Measurements from ENCODE around the gene LMBRD2. TPM values are rescaled to one million over a fixed set of nuclear protein-coding genes. Genes with fewer than 3 reads are reported as not detected.

Gene LMBRD2
- polyA plus RNA-seq, 1 of the 3 experiments (the other 2 are of a cell fraction), result 1.6 TPM

DNA sequence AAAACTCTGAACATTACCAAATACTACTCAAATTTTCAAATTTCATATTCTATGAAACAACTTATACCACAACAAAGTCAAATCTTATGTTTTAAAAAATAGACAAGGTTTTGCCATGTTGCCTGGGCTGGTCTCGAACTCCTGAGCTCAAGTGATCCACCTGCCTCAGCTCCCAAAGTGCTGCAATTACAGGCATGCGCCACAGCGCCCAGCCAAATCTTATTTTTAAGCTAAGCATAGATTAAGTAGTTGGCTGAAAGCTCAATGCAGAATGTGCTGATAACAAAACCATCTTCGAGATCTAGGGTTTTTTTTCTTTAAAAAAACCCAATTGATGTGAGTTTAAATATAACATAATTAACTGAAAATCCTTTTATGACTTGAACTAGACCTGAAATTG lies 6.4 kb downstream of the LMBRD2 start:
- no peak overlapping the region for H2AFZ ChIP-seq (ENCODE audit: low read depth)
- H3K79me2 ChIP-seq (ENCODE audit: insufficient read depth), result peaks cover 9% of the 10 kb centered on the region
- WGBS (ENCODE audit: low lambda C conversion rate), result 95% methylated on average over 4 of the region's 4 CpGs
- H3F3A ChIP-seq (replicated peaks; ENCODE audit: insufficient read depth), result peaks cover 16% of the 10 kb centered on the region
- no peak overlapping the region for H3K27ac ChIP-seq (ENCODE audit: low read depth in 2 of 2, low read length in 1 of 2)
- H3K9me3 ChIP-seq, result no peaks in the 10 kb centered on the region
- no peaks in the 10 kb centered on the region for H3K27me3 ChIP-seq (ENCODE audit: insufficient read depth)
- H3K36me3 ChIP-seq (replicated peaks in 1 of 2; ENCODE audit: control insufficient read depth in 1 of 2, insufficient read depth in 2 of 2, low read length in 1 of 2), result peaks cover 16 to 21% of the 10 kb centered on the region in 2 experiments
- ChIA-PET POLR2A (no interaction called here), CTCF (no interaction called here)
- TF ChIP-seq GABPA (IDR thresholded peaks at IDR 0.05; ENCODE audit: low read depth), result no peak
- no peak for TF ChIP-seq FOXJ3 (CRISPR knock-in tag; IDR thresholded peaks at IDR 0.05)
- no peak for TF ChIP-seq JUND (IDR thresholded peaks at IDR 0.05)
- TF ChIP-seq EP300 (IDR thresholded peaks at IDR 0.05; ENCODE audit: borderline replicate concordance in 1 of 2, low read depth in 1 of 2, low read length in 1 of 2), result no peak
- no peak for TF ChIP-seq TAF1 (IDR thresholded peaks at IDR 0.05; ENCODE audit: borderline replicate concordance, low read depth, low read length)
- no peak for TF ChIP-seq FOSL2 (IDR thresholded peaks at IDR 0.05; ENCODE audit: borderline replicate concordance, low read depth)
- TF ChIP-seq MEF2A (IDR thresholded peaks at IDR 0.05; ENCODE audit: borderline replicate concordance, low read depth), result no peak
- TF ChIP-seq, protein P1, sequence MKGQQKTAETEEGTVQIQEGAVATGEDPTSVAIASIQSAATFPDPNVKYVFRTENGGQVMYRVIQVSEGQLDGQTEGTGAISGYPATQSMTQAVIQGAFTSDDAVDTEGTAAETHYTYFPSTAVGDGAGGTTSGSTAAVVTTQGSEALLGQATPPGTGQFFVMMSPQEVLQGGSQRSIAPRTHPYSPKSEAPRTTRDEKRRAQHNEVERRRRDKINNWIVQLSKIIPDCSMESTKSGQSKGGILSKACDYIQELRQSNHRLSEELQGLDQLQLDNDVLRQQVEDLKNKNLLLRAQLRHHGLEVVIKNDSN (IDR thresholded peaks at IDR 0.05; ENCODE audit: borderline replicate concordance, low read depth), result no peak
- no peak for TF ChIP-seq CHD2 (IDR thresholded peaks at IDR 0.05; ENCODE audit: low read length, partially characterized antibody)
- TF ChIP-seq RCOR1 (IDR thresholded peaks at IDR 0.05; ENCODE audit: low read length), result no peak
- TF ChIP-seq TCF12 (IDR thresholded peaks at IDR 0.05), result no peak
- no peak overlapping the region for H3K9ac ChIP-seq
- H3K9me2 ChIP-seq, result no peaks in the 10 kb centered on the region
- no peak overlapping the region for H3K4me2 ChIP-seq
- DNase-seq, result no peak
- H4K20me1 ChIP-seq (ENCODE audit: insufficient read depth), result no peaks in the 10 kb centered on the region
- H3K4me1 ChIP-seq (ENCODE audit: control insufficient read depth in 1 of 2, insufficient read depth in 2 of 2, low read depth in 1 of 2, low read length in 1 of 2), result peaks cover 1 to 17% of the 10 kb centered on the region in 2 experiments; a peak in 2 of 4 replicates
- H3K4me3 ChIP-seq (ENCODE audit: low read depth in 2 of 2, low read length in 1 of 2), result no peak overlapping the region

DNA sequence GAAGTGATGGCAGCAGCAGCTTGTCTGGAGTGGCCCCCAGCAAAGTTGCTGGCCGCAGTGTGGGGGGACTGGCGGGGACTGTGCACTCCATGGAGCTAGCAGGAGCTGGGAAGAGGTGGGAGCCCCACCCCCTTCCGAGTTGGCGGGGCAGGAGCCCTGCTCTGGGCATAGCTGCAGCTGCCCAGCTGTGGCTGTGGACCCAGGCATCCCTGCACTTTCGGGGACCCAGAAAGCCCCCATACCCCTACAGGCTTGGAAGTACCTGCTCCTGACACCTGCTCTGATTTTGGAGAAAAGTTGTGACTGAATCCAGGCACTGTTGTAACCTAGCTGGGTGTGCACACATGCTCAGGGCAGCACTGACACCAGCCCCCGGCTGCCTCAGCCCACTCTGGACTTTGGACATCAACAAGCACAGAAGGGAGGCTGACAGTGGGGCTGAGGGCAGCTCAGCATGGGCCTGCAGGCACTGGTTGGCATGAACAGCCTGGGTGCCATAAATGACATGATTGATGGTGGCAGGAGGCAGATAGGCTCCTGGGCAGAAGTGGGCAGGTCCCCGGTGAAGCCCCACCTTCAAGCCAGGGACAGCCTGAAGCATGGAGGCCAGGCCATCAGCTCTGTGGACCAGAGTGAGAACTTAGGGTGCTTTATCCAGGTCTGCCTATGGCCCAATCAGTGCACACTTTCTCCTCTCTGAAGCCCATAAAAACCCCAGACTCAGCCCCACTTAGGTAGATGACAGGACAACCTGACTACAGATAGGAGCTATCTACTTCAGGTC lies 12.6 kb downstream of the LMBRD2 start:
- WGBS (ENCODE audit: low lambda C conversion rate), result 93% methylated on average over 4 of the region's 7 CpGs
- H3K27me3 ChIP-seq (ENCODE audit: insufficient read depth), result no peaks in the 10 kb centered on the region
- POLR2A ChIA-PET, result no interaction called here
- no peak overlapping the region for H3K4me3 ChIP-seq (ENCODE audit: low read depth in 2 of 2, low read length in 1 of 2)
- CTCF ChIA-PET, result interaction anchor here (0.9 kb wide), 1 partner anchor 13 kb away, joined by 3 read pairs; no protein-coding TSS in a partner anchor
- no peaks in the 10 kb centered on the region for H3K9me3 ChIP-seq
- no peak overlapping the region for H3K4me2 ChIP-seq
- H3K27ac ChIP-seq (ENCODE audit: low read depth in 2 of 2, low read length in 1 of 2), result no peak overlapping the region
- no peaks in the 10 kb centered on the region for H3K4me1 ChIP-seq (ENCODE audit: control insufficient read depth in 1 of 2, insufficient read depth in 2 of 2, low read depth in 1 of 2, low read length in 1 of 2)
- DNase-seq, result no peak
- H4K20me1 ChIP-seq (ENCODE audit: insufficient read depth), result no peaks in the 10 kb centered on the region
- H3K9me2 ChIP-seq, result no peaks in the 10 kb centered on the region
- no peaks in the 10 kb centered on the region for H3K79me2 ChIP-seq (ENCODE audit: insufficient read depth)
- H2AFZ ChIP-seq (ENCODE audit: low read depth), result no peak overlapping the region
- H3K36me3 ChIP-seq (replicated peaks in 1 of 2; ENCODE audit: control insufficient read depth in 1 of 2, insufficient read depth in 2 of 2, low read length in 1 of 2), result peaks cover 20 to 31% of the 10 kb centered on the region in 2 experiments
- TF ChIP-seq RCOR1 (IDR thresholded peaks at IDR 0.05; ENCODE audit: low read length), result no peak
- no peak for TF ChIP-seq SIN3A (IDR thresholded peaks at IDR 0.05; ENCODE audit: borderline replicate concordance, low read depth, low read length)
- TF ChIP-seq POLR2AphosphoS5 (IDR thresholded peaks at IDR 0.05; ENCODE audit: low read depth, low read length), result no peak
- H3F3A ChIP-seq (replicated peaks; ENCODE audit: insufficient read depth), result no peaks in the 10 kb centered on the region
- no peak overlapping the region for H3K9ac ChIP-seq

All from SK-N-SH (cell line).